Measurements from ENCODE around the gene TPH1. TPM values are rescaled to one million over a fixed set of nuclear protein-coding genes. Genes with fewer than 3 reads are reported as not detected.
"Not testable (repeated sequence)": the region's sequence is repeated elsewhere in the genome, so short reads cannot be mapped to it uniquely, and the experiment has no call there.

The TPH1 gene
- total RNA-seq, 1 donor from 2014 or later: 0.15 TPM

DNA sequence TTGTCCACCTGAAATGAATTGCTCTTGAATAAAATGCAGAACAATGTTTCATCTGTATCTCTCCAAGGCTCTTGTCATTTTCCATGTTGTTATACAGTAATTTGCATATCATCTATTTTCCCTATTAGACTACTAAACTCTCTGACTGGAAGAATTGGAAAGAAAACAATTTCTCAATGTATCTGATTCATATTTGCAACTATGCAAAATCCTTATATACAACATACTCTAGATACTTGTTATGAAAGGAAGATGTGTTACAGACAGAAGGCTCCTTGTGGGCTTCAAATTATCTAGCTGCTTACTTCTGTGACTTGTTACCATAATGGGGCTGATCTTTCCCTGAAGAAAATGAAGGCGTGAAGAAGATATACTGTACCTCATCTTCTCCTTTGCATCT, 23.6 kb downstream of the TPH1 start:
- DNase-seq (ENCODE audit: low read depth): no peak

DNA sequence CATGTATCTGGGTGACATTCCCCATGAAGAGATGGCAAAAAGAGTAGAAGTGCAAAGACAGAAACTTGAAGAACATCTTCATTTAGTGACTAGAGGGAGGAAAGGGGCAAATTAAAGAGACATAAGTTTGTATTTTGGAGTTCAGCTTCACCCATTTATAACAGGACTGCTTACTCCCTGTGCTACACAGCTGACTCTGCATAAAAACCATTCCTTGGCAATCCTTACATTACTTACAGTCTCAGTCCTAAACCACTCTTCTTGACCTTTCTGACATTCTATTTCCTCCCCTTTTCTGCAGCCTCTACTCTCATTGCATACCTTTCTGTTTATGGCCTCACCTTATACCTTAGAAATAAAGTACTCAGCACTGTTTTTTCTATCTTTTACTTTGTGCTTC, 26.4 kb downstream of the TPH1 start:
- no peak for DNase-seq (ENCODE audit: low read depth)

DNA sequence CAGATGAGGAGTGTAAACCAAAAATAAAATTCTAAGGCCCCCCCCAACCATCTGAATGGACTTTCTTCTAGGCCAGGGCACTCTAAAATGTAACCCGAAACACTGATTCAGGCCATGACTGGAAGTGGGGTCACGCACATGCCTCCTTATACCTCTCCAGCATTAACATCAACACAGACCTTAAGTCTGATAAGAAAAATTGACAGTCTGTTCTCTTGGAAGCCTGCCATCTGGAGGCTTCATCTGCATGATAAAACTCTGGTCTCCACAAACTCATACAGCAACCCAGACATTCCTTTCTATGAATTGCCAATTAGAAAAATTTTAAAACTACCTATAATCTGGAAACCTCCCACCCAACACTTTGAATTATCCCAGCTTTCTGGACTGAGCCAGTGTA, 29.3 kb downstream of the TPH1 start:
- DNase-seq (ENCODE audit: low read depth): no peak

DNA sequence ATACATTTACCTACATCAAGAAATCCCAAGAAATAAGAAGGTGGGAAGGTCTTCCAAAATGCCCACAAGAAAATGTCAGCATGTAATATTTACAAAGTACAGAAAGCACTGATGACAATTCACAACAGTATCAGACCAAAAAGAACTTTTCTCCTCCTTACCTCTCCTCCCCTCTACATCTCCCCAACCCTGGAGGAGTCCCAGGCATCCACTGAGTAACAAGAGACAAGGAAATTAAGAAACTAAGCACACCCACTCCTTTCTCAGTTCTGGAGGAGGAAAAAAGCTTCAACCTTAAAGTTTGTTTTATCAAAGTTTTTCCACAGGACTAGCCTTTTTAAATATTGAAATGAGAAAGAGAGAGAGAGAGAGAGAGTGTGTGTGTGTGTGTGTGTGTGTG, 31.2 kb downstream of the TPH1 start:
- DNase-seq (ENCODE audit: low read depth): no peak

DNA sequence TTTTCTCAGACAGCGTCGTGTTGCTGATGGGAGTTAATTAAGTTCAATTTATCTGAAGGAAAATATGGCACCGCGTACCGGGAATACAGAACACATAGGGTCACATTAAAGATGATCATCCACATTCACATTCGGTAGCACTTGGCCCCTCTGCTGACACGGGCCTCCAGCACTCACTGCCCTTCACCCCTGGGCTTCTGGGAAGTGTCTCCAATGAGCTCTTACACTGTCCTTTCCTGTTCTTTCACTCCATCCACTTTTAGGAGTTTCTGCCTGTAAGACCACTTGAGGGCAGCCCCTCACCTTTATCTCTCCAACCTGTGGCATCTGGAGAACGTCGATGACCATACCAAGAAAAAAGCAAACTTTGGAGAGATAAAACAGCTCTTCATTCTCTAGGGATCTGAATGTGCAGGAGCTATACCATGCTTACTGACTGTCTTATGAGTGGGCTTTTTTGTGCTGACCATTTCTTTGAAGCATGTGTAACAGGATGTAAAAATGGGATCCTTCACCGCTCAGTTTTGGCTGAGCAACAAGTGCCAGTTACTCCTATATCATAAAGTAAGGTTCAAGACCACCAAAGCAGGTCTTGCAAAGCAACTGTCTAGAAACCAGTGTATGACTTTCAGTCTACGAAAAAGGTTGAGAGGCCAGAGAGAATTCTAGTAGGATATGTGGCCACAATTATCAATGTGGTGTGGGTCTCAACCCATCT, 32.1 kb downstream of the TPH1 start:
- no peak for DNase-seq (ENCODE audit: low read depth)

DNA sequence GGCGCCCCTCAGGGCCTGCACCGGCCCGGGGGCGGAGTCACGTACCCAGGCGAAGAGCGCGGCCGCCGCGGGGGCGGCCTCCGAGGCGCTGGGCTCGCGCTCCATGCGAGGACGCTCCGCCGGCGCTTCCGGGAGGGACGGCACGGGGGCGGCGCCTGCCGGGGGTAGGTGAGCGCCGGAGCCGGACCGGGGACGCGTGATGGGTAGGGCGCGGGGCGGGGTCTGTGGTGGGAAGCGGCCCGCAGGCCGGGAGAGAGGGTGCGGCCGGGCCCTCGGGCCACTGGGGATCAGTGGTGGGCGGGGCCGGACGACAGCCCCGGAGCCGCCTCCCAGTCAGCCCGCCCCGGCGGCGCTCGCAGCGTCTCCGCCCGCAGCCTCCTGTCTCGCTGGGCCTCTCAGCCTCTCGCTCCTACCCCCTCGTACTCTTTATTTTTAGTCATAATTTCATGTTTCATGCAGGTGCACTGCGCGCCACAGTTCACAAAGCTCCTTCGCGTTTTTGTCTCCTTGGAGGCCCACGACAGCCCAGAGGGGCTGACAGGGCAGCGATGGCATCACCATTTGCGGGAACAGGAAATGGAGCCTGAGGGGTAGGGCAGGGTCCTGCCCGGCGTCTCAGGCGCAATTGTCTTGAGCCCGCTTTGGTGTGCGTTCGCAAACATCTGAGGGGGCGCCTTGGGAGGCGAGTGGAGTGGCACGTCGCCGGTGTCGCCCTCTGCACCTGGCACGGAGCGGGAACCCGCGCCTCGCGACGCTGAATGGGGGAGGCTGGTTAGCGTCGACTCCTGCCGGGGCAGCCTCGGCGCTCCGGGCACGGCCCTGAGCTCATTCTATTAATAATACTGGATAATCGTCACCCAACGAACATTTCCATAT, 32.9 kb downstream of the TPH1 start, which contains the start of gene SERGEF:
TSS of gene SERGEF (minus strand) at position 142 of the 876 bp plus-strand sequence. CDS start at position 105, 37 bp downstream.
- DNase-seq (ENCODE audit: low read depth): peak; percentile 68

DNA sequence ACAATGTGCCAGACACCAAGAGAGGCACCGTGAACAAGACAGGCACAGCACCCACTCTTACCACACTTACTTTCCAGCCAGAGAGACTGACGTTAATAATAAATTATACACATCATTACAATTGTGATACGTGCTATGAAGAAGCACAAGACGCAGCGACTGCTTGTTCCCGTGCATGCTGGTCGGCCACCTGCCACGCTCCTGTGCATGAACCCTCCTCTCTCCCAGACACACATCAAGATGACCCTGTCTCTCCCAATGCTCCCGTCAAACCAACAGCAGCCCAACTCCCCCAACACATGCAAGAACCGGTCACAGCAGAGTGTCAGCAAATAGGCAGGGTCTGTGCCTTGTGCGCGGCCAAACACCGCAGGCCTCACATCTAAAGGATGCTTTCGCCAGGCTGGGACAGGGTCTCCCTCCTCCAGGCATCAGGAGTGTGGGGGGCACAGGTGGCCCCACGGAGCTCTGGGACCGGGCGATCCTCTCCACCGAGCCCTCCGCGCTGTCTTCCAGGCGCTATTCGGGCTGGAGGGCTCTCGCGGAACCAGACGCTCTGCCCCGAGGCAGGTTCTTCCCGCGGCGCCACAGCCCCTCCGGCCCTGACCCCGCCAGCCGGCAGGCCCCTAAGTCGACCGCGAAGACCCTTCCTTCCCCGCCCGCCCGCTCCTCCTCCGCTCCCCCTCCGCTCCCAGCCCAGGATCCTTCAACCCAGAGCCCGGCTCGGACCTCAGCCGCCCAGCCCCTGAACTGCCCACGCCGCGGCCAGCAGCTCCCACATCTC, 33.8 kb downstream of the TPH1 start:
- DNase-seq (ENCODE audit: low read depth): peak; percentile 13

DNA sequence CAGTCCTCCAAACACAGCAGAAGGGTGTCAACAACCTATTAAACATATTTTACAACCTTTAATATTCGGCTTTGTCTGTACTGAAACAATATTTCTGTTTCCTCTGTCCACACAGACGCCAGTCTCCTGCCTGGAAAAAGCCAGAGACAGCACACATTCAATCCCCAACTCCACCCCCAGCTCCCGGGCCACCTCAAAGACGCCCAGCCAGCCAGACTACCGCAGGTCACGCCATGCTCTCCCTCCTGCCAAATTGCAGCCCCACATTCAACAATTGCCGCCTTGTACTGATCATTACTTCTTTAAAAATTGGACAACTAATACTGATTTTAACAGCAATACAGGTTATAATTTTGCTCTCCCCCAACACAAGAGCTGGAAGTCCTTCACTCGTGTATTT, 34.4 kb downstream of the TPH1 start:
- DNase-seq (ENCODE audit: low read depth): no peak

DNA sequence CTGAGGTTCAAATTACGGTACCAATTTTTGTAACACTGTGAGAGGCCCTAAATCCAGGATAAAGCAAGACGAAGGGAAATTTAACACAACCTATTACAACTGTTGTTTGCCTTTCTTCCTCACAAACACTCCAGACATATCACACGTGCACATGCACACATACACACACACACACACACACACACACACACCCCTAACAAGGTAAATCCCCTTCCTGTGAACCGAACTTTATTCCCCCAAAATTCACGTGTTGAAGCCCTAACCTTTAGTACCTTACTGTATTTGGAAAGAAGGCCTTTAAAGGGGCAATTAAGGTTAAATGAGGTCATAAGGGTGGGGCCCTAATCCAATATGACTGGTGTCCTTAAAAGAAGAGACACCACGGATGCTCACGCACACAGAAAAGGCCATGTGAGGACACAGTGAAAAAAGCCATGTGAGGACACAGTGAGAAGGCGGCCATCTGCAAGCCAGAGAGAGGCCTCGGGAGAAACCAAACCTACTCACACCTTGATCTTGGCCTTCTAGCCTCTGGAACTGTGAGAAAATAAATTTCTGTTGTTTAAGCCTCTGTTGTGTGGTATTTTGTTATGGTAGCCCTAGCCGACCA, 35.0 kb downstream of the TPH1 start:
- DNase-seq (ENCODE audit: low read depth): no peak

DNA sequence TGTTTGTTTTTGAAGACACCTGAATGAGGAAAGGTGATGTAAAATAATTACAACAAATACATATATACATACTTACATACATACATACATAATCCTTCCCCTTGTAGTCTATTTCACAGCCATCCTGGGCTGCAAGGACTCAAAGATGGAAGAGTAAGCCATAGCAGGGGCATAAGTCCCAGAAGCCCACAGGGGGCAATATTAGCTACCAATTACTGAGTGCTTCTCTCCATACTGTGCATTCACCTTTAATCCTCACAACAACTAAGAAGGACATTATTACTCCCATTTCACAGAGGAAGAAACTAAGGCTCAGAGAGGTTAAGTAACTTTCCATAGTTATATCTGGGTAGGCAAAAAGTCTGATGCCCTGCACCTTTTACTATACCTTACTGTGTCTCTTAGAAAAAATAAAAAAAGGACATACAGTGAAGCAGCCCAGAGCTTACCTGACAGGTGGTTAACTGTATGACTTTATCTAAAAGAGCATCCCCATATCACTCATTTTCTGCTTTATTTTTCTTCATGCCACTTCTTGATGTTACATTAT, 35.9 kb downstream of the TPH1 start:
- DNase-seq (ENCODE audit: low read depth): no peak

DNA sequence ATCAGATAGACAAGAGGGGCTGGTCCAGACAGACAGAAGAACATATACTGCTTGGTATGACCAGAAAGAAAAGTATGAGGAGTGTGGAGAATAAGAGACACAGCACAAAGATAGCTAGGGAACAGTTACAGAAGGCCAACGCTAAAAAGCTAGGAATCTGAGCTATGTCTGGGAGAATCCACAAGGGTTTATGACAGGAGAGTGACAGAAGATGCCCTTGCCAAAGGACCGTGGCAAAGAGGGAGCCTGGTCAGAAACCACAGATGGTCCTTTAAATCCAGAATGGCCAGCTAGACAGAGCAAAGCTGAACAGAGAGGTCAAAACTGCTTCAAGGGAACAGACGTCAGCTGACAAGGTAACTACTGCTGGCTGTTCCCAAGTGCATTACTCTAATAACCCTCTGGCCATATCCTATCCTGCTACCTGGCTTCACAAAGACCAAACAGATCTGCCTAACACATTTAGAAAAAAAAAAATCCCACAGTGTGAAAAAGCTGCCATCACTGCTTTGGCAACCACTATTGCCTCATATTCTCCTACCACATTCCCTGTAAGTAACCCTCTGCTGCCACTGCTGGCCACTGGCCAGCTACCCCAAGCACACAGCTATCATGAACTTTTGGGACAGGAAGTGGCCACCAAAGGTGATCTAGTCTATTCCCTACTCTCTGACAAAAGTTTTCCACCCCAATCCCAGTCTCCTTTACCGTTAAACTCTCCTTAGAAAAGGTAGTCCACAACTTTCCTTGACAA, 40.5 kb downstream of the TPH1 start:
- peak; percentile 82 for DNase-seq (ENCODE audit: low read depth)

DNA sequence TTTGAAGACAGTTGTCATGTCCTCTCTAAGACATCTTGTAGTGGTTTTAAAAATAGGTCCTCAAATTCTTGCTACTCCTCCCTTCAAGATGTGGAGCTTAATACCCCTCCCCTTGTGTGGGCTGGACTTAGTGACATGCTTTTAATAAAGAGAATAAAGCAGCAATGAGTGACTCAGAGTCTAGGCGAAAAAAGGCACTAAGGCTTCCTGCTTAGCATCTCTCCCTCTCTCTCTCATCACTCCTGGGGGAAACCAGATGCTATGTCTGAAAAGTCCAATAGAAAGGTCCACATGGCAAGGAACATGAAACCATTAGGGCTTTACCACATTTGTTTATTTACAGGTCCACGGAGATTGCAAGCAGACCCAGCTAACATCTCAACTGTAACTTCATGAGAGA, 44.9 kb downstream of the TPH1 start:
- no peak for DNase-seq (ENCODE audit: low read depth)

DNA sequence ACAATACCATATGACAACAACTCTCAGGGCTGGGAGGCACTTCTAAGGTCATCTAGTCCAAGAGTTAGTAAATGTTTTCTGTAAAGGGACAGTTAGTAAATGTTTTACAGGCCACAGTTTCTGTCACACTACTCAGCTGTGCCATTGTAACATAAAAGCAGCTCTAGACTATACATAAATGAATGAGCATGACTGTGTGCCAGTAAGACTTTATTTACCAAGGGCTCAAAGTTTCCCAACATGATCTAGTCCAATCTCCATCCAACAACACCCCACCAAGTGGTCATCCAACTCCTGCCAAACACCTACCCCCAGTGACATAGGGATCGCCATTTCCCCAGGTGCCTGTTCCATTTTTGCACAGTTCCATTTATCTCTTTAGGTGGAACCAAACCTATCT, 45.3 kb downstream of the TPH1 start:
- peak; percentile 14 for DNase-seq (ENCODE audit: low read depth)

DNA sequence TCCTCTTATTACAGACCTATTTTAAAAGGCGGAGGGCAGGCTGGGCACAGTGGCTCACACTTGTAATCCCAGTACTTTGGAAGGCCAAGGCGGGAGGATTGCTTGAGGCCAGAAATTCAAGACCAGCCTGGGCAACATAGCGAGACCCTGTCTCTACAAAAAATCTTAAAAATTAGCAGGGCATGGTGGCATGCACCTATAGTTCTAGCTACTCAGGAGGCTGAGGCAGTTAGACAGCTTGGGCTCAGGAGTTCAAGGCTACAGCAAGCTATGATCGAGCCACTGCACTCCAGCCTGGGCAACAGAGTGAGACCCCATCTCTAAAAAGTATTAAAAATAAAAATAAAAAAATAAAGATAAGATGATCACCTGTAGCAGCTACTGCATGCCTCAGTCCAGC, 45.9 kb downstream of the TPH1 start:
- not testable (repeated sequence) for DNase-seq (ENCODE audit: low read depth)

Other genes starting within 250 kb of the TPH1 start
- gene SERGEF, start 33.2 kb downstream of the TPH1 start, total RNA-seq: 29.5 and 31.3 TPM in 2 replicates
- gene SAAL1, start 59.8 kb upstream of the TPH1 start, total RNA-seq: 15.2 and 22.7 TPM in 2 replicates
- not detected in 2 replicates for gene MRGPRX3, start 86.3 kb upstream of the TPH1 start, total RNA-seq
- not detected in 2 replicates for gene MRGPRX4, start 126.6 kb upstream of the TPH1 start, total RNA-seq
- gene SAA4, start 190.5 kb upstream of the TPH1 start, total RNA-seq: 2.4 and 7.5 TPM in 2 replicates
- gene SAA2, start 202.4 kb upstream of the TPH1 start, total RNA-seq: 225 and 425 TPM in 2 replicates
- gene SAA1, start 220.0 kb upstream of the TPH1 start, total RNA-seq: 137 and 322 TPM in 2 replicates